Activated naive CD4-positive, alpha-beta T cell treated with Interleukin-2 at 50 U/mL for 16 hours (primary cell): ENCODE results near the gene MEPE.
A peak's percentile ranks its signal among the peaks of the same experiment; 100 is the strongest.

Source experiments
- DNase-seq: peaks from one replicate; pipeline ENCODE4 v3.0.0-alpha.2; 2020

Gene MEPE

DNA sequence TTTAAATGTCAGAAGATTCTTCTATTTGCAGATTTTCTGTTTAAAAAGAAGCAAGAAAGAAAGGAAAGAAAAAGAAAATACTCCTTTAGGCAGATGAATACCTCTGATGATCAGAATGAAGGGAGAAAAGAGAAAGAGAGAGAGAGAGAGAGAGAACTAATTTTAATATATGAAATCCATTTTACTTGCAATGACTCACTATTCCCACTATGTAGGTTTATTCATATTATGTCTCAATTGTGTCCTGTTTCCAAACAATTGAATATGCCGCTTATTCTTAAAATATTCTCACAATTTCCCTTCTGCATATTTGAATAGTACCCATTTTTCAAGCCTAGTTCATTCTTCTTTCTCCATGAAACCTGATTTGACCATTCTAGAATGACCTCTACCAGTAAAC is 11.7 kb downstream of the MEPE start:
- no peak for DNase-seq

DNA sequence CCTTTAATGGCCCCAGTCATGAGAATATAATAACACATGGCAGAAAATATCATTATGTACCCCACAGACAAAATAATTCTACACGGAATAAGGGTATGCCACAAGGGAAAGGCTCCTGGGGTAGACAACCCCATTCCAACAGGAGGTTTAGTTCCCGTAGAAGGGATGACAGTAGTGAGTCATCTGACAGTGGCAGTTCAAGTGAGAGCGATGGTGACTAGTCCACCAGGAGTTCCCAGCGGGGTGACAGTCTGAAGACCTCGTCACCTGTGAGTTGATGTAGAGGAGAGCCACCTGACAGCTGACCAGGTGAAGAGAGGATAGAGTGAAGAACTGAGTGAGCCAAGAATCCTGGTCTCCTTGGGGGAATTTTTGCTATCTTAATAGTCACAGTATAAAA is 13.5 kb downstream of the MEPE start:
- no peak for DNase-seq

DNA sequence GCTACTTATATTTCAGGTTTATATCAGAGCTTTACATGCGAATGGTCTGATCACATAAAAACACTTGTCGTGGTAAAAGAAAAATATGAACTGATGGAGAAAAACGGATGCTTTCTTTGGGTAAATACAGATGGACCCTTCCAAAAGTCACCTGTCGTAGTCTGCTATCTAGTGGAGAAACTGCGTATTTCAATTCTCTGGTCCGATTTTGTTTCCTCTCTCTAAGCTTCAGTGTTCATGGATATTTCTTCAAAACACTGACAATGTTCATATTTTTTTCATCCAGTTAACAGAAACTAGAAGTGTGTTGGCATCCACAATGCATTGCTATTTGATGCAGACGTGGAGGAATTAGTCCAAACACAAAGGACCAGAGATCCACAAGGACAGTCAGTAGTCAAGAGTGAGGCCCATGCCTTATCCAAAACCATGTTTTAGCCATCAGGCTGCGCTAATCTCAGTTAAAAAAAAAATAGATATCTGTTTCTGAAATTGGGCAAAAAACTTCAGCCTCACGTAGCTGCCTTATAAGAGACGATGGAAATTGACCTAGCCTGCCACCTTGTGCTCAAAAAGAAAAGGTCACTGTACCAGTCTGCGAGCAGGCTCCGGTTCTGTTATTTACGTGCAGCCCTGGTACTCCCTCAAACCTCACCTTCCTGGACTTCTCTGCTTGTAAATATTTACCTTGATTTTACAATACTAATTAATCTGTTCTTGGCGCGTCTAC is 16.0 kb downstream of the MEPE start:
- peak; percentile 11 for DNase-seq

- no peak for DNase-seq
Observed at GRCh38 chr4:87849612-87850011, 16.8 kb downstream of the MEPE start.

GRCh38 chr4:87851332-87851731 is 18.6 kb downstream of the MEPE start:
- no peak for DNase-seq

- no peak for DNase-seq
Observed at GRCh38 chr4:87851953-87852352, 19.2 kb downstream of the MEPE start.

GRCh38 chr4:87853108-87853507 is 20.3 kb downstream of the MEPE start:
- DNase-seq, result no peak

- DNase-seq, result no peak
Observed at GRCh38 chr4:87853891-87854290, 21.1 kb downstream of the MEPE start.

DNA sequence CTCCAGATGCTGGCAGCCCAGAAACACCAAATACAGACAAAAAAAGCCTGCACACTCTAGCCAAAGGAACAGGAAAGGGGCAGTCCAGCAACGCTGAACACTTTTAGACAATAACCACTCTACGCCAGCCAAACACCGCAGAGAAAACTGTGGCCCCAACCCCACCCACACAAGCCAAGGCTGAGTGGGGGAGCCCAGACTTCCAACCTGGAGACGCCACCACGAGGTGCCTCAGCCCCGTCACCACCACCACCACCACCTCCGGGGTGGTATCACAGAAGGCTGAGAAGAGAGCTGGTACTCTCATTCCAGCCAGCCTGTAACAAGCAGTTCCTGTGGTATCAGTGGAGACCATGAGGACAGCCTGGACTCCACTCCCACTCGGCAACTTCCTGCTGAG is 22.8 kb downstream of the MEPE start:
- DNase-seq, result no peak

DNA sequence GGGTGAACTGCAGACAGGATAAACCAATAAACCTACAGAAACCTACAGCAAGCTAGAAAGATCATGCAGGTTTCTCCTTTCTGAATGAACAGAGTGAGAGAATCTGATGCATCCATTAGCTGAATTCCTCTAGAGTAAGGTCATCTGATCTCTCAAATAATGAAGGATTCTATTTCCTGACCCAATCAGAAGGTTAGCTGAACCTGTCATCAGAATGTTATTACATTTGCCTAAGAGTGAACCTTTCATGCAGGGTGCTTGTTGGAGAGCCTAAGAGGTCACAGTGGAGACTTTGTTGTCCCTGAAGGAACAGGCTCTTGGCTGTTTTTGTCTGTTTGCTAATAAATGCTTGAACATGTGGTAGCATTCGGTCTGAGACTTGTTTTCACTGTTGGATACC is 24.0 kb downstream of the MEPE start:
- no peak for DNase-seq

GRCh38 chr4:87857789-87858188 is 25.0 kb downstream of the MEPE start:
- no peak for DNase-seq

DNA sequence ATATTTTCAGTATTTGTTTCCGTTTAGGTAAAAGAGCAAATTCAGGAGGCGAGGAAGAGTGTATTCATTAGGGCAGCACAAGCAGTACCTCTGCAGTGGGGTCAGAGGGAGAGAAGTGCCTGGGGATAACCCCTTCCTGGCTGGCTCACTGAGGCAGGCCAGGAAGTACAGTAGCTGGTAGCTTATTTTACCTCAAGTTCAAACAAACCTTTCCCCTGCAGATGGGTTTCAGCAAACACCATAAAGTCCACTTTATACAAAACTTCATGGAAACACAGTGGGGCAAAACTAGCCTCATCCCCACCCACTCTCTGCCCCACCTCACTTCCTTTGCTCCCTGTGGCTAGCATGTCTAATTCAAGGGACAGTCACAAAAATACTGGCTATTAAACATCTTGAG is 29.5 kb downstream of the MEPE start:
- DNase-seq, result no peak

GRCh38 chr4:87863486-87863885 is 30.7 kb downstream of the MEPE start:
- DNase-seq, result no peak

DNA sequence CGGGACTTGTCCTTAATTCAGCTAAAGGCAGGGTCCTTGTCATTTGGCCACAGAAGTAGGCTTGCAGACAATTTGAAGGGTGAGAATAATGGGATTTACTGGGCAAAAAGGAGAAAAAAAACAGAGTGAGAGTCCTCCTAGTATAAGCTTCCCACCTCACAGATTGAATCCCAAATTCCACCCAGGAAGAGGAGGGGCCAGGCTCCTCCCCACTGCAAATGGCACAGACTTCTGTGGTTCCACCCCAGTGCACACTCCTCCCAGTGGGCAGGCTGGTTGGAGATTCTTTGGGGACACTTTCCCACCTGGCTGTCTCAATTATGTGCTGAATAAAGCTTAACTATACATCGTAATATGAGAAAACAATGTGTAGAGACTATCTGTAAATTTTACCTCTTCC is 31.6 kb downstream of the MEPE start:
- no peak for DNase-seq

DNA sequence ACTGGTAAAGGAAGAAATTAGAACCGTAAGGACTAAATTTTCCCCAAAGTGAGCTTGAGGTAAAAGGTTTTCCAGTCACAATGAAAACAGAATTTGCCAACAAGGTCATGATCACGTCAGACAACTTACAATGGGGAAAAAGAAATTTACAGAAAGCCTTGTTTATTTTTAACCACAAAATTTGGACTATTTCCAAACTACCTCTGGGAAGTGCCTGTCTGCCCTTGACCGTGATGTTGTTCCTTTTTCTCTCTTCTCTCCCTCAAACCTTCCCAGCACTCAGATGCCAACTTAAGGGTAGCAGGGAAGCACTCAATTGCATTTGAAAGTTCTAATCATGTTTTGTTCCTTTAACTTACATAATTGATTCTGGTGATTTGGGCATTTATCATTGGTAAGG is 32.5 kb downstream of the MEPE start:
- DNase-seq, result no peak

GRCh38 chr4:87865960-87866598 is 33.3 kb downstream of the MEPE start:
- no peak for DNase-seq

DNA sequence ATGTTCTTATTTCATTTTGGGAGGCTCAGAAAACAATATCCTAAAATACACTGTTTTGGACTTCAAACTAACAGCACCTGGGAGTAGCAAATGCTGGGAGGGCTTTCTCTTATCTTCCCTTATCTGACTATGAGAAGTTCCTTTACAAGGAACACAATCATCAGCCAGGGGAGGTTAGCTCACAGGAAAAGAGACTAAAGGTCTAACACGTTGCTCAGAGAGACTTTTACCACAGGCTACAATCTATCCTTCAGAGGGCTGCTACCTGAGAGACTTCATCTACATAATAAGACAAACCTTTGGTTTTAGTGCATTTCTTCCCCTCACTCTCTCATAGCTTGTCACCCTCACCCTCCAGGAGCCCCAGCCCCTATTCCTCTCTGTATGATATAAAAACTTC is 35.8 kb downstream of the MEPE start:
- DNase-seq, result no peak

DNA sequence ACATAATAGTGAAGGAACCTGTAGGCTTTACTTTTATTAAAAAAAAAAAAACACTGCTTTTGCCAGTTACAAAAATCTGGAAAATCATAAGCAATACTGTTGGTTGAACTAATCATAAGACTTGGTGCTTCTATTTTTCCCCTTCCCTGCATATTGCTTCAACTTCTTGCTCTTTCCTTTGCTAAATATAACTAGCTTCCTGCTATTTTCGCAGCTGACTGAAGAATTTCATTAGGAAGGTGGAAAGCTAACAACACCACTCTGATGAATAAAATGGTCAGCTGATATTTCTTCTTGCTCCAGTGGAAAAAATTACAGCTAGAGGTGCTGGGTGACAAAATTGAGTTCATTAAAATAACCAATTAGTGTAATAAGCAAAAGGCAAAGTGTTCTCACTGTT is 39.3 kb downstream of the MEPE start:
- no peak for DNase-seq

DNA sequence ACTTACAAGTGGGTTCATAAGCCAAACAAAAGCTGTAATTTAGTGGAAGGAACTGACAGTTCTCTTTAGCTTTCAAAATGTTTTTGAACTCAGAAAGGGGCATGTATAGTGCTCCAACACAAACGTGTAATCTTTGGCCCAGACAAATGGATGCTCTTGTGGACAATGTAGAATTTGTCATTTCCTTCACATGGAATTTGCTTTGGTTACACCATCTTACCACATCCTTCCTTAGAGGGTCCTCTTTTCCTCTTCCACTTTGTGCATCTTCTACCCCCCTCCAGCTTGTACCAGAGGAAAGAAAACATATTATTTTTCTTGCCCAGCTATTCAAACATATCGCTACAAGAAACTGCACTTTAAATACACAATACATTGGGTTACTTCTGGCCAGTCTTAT is 42.4 kb downstream of the MEPE start:
- no peak for DNase-seq

- no peak for DNase-seq
Observed at GRCh38 chr4:87880106-87880505, 47.3 kb downstream of the MEPE start.

DNA sequence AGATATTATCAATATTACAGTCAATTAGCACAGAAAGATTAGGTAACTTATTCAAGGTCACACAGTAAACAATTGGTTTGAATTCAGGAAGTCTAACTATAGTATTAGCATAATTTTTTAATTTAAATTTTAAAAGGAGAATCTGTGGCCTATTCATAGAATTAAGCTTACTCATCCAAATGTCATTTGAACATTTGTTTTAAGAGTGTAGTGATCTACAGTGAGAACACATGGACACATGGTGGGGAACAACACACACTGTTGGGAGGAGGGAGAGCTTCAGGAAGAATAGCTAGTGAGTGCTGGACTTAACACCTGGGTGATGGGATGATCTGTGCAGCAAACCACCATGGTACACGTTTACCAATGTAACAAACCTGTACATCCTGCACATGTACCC is 48.3 kb downstream of the MEPE start:
- no peak for DNase-seq

DNA sequence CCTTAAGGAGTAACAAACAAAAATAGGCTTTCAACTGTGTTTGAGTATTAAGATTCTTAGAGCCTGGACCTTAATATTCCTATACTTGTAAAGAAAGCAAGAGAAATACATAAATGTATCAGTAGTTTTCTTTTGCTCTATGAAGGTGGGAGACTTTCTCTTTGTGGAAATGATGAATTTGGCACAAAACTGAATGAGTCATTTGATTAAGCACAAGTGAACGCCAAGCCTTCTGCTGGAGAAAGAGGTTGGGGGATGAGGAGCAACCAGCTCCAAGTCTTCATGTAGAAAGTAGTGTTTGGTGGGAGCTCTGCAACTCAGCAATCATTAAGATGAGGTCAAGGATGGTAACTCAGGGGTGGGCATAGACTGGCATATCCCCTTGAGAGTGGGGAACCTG is 49.6 kb downstream of the MEPE start:
- DNase-seq, result no peak

DNA sequence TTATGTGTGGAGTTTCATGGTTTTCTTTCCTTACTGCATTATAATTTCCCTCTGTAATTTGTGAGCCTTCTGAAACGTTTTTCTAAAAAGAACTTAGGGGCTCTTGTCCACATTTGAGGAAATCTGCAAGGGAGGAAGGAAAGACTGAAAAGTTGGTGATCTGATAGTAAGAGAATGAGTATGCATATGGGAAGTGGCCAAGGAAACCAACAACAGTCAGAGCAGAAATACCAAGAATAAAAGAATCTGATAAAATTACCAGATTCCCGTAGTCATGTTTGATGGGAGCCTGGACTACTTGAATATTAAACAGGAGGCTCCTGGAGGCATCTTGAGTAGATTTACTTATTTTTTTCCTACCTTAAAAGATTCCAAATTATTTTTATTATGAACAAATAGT is 50.1 kb downstream of the MEPE start:
- DNase-seq, result no peak

DNA sequence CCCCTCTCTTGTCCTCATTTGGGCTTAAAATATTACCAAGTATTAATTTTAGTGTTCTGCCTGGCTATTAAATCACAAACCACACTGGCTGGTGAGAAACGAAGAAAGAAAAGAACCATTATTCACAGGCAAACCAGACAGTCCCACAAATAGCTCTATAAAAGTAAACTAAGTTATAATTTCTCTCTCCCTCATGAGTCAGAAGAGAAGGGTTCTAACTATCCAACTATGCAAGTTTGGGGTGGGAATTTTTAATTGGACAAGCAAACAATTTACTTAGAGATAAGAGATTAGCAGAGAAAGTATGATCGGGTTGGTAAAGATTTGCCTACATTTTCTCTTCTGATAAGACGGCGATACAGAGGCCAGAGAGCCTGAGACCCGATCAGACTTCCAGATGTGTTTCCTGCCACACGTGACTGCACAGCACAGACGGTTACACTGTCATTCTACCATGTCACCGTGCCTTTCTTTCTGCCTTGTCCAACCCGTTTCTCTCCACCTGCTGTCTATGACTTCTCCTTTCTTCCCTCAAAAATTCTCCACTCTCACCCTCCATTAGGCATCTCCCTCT is 52.3 kb downstream of the MEPE start:
- no peak for DNase-seq

- no peak for DNase-seq
Observed at GRCh38 chr4:87886083-87886482, 53.3 kb downstream of the MEPE start.
